ENCODE results near the gene PDE11A. TPM values are rescaled to one million over a fixed set of nuclear protein-coding genes. Genes with fewer than 3 reads are reported as not detected.

PDE11A gene
- total RNA-seq, 1 experiment from 2014 or later, result 0.43 TPM

DNA sequence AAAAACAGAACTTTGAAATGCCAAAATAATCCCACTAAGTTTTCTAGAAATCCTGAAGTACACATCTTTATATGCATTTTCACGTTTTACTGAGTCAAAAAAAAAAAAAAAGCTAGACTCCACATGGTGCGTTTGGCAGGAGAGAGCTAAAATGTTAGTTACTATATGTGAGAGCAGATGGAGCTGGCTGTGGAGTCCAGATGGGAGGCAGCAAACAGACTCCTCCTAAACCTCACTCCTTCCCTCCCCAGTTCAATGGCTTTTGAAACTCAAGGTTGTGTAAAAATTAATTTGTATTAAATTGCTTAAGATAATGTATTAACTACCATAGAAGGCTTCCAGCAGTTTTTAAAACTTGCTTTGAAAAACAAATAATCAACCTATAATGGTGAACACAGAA, 431.2 kb downstream of the PDE11A start:
- Histone ChIP-seq H3K4me1 (no peaks in the 10 kb centered on the region; the same call in 1 of the 2 replicates), H3K27me3 (no peaks in the 10 kb centered on the region), H3K9me3 (replicated peaks) (no peaks in the 10 kb centered on the region), H3K4me3 (no peak overlapping the region), H3K36me3 (no peaks in the 10 kb centered on the region), H3K27ac (no peak overlapping the region)
- DNase-seq, result no peak

DNA sequence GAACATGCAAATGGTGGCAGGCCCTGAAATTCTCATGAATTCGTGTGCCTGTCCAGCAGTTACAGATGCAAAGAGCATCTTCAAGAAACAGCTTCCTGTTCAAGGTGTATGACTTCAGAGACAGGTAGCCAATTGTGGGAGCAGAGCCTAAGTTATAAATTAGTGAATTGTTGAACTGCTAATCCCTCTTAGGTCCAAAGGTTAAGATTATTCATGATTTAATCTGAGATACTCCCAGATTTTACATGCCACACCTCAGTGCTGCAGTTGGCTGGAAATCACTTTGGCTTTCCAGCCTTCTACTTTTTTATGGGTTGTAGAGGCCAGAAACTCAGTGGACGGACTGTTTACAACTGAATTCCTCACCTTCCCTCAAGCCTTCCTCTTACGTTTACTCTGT, 432.2 kb downstream of the PDE11A start:
- Histone ChIP-seq H3K4me1 (no peaks in the 10 kb centered on the region; the same call in 1 of the 2 replicates), H3K27ac (no peak overlapping the region), H3K9me3 (replicated peaks) (no peaks in the 10 kb centered on the region), H3K4me3 (no peak overlapping the region), H3K36me3 (no peaks in the 10 kb centered on the region), H3K27me3 (no peaks in the 10 kb centered on the region)
- DNase-seq, result no peak

DNA sequence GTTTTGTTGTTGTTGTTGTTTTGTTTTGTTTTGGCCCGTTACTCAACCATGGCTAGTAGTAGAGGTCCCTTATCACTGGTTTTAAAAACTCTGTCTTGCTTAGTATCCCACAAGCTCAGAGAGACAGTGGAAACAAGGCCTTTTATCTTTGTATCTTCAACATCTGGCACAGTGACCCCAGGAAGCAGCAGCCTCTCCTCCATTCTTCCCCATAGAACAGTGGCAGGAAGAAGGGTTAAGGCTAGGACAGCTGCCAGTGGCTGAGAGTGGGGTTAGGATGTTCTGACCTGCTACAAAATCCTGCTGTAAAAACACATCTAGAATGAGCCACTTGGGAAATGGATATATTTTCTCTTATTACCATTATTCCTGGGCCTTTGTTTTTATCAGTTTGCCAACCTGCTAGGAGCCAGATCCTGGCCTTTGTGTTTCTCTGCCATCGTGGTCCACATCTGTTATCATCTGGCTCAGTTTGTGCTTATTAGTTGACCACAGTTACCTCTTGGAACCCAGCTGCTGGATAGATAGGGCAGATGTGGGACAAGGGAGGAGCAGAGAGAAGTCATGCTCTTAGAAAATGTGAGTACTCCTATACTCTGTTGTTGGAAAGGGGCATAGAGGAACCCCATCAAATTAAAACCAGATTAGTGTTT, 433.2 kb downstream of the PDE11A start:
- no peaks in the 10 kb centered on the region for H3K9me3 ChIP-seq (replicated peaks)
- no peaks in the 10 kb centered on the region for H3K27me3 ChIP-seq
- no peak overlapping the region for H3K27ac ChIP-seq
- no peak overlapping the region for H3K4me3 ChIP-seq
- H3K4me1 ChIP-seq, result no peaks in the 10 kb centered on the region; the same call in 1 of the 2 replicates
- H3K36me3 ChIP-seq, result no peaks in the 10 kb centered on the region
- peak in 1 of 2 experiments; percentile 12 for DNase-seq

DNA sequence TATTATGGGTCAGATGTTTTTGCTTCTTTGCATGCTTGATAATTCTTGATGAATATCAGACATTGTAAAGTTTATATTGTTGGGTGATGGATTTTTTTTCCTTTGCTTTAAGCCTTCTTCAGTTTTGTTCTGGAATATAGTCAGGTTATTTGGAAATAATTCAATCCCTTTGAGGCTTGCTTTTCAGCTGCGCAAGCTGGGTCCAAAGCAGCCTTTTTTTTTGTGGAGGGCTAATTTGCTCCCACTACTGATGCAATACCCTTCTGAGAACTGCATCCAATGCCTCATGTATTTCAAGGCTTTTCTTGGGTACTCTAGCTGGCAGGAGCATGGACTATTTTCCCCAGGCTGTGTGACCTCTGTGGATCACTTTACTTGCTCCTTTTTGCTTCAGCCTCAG, 434.1 kb downstream of the PDE11A start:
- Histone ChIP-seq H3K36me3 (no peaks in the 10 kb centered on the region), H3K9me3 (replicated peaks) (no peaks in the 10 kb centered on the region), H3K4me1 (peaks cover 2% of the 10 kb centered on the region; the same call in 1 of the 2 replicates), H3K27ac (no peak overlapping the region), H3K27me3 (no peaks in the 10 kb centered on the region), H3K4me3 (no peak overlapping the region)
- no peak for DNase-seq

DNA sequence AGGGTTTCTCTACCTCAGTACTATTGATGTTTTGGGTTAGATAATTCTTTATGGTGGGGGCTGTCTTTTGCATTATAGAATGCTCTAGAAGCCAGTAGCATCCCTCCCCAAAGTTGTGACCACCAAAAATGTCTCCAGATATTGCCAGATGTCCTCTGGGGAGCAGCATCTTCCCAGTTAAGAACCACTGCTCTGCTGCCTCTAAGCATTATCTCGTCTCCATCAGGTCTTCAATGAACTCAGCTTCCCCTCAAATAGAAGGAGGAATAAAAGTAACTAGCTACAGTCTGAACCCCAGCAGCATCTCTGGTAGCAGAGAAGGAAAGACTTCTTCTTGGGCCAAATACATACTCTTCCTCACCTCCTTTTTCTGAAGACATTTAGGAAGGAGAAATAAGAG, 435.9 kb downstream of the PDE11A start:
- H3K36me3 ChIP-seq, result no peaks in the 10 kb centered on the region
- peaks cover 12% of the 10 kb centered on the region for H3K4me1 ChIP-seq
- no peak for DNase-seq
- no peak overlapping the region for H3K27ac ChIP-seq
- H3K9me3 ChIP-seq (replicated peaks), result no peaks in the 10 kb centered on the region
- no peak overlapping the region for H3K4me3 ChIP-seq
- no peaks in the 10 kb centered on the region for H3K27me3 ChIP-seq

DNA sequence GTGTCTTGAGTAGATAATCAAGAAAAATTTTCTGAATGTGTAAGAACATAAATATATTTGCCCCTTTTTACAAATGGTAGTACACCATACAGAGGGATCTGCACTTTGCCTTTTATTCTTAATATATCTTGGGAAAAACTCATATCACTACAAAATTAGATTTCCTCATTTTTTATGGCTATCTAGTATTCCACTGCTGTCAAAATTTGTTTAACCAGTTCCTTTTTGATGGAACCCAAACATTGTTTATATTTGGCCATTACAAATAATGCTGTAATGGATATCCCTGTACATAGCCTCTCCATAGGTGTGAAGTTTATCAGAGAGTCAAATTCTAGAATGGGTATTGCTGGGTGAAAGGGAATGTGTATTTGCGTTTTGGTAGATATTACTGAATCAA, 436.9 kb downstream of the PDE11A start:
- Histone ChIP-seq H3K4me3 (no peak overlapping the region), H3K4me1 (peaks cover 12% of the 10 kb centered on the region), H3K9me3 (replicated peaks) (no peaks in the 10 kb centered on the region), H3K36me3 (no peaks in the 10 kb centered on the region), H3K27ac (no peak overlapping the region), H3K27me3 (no peaks in the 10 kb centered on the region)
- DNase-seq, result no peak

DNA sequence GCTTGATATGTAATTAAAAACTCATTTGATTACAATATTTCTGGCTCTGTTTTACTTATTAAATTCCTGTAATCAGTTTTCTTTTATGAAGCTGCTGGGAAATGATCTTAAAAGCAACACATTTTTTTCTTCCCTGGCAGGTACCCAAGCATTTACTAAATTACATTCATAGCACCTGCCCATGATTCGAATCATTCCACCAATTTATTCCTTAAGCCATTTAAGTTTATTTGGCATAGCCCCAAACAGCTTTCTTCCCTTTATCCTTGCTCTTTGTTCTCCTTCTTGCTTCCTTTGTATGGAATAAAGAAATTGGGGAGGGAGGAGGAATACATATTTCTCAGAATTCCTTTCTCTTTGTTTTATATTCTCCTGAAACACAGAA, 438.7 kb downstream of the PDE11A start:
- H3K9me3 ChIP-seq (replicated peaks), result no peaks in the 10 kb centered on the region
- H3K27me3 ChIP-seq, result no peaks in the 10 kb centered on the region
- no peaks in the 10 kb centered on the region for H3K36me3 ChIP-seq
- H3K27ac ChIP-seq, result peak overlapping the region; percentile 53; the same call in 1 of the 2 replicates
- DNase-seq, result no peak
- H3K4me1 ChIP-seq, result peaks cover 12% of the 10 kb centered on the region
- peak overlapping the region; percentile 57 for H3K4me3 ChIP-seq

DNA sequence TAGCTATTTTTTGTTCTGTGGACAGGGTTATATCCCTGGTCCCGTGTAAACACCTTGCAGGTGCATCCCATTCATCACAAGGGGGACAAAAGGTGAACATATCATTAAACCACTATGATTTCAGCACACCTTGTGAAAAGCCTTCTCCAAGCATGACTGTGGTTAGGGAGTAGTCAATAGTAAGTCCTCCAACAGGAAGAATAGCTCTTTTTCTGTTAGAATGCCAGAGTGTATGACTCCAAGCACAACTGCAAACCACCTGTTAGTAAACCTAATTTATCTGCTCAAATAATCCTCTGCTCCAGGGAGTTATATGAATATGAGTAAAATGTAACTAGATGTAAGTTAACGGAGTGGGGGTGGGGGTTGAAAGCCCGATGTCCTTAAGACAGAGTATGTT, 439.5 kb downstream of the PDE11A start:
- Histone ChIP-seq H3K27me3 (no peaks in the 10 kb centered on the region), H3K36me3 (no peaks in the 10 kb centered on the region), H3K4me1 (peaks cover 12% of the 10 kb centered on the region), H3K9me3 (replicated peaks) (no peaks in the 10 kb centered on the region), H3K27ac (no peak overlapping the region), H3K4me3 (no peak overlapping the region)
- DNase-seq, result peak; percentile 7 to 54

DNA sequence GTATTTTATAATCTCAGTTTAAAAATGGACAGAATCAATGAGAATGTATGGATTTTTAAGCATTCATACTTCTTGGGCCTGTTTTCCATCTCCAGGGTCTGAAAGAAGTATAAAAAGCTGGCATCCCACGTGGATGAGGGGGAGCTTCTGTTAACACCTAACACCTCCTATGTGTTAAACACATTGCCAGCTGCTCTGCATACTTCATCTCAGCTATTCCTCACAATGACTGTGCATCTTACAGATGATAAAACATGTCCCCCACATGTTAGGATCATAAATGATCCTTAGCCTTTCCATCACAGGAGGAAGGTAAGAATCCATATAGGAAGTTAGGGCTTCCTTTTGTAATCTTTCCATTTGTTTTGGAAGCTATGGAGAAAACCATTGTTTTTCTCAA, 440.9 kb downstream of the PDE11A start:
- no peaks in the 10 kb centered on the region for H3K27me3 ChIP-seq
- no peaks in the 10 kb centered on the region for H3K9me3 ChIP-seq (replicated peaks)
- H3K4me1 ChIP-seq, result peaks cover 12% of the 10 kb centered on the region
- H3K27ac ChIP-seq, result no peak overlapping the region
- no peaks in the 10 kb centered on the region for H3K36me3 ChIP-seq
- DNase-seq, result no peak
- no peak overlapping the region for H3K4me3 ChIP-seq

DNA sequence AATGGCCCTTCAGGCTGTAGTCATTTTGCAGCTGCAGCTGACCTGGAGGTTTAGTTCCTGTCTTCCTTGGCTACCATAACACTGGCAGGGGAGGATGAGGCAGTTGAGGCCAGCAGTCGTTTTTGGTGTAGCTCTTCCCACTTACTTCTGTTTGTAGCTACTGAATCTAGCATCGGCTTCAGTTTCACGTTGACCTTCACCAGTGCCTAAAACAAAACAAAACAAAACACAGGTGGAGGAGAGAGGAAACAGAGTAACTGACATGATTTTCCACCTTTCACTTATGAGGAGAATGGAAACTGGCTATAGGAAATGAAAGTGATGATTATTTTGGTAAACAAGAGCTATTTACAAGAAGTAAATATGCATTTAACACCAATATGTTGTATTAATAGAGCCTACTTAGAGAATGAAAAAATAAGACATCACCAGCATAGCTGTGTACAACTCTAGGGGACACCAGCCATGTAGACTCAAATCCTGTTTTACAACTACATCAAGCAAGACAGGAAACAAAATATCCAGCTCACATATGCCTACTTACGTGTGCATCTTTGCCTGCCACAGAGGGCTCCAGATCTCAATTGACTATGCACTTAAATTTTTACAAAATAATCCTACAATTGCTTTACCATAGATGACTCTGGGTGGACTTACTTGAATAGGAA, 443.1 kb downstream of the PDE11A start:
- H3K4me1 ChIP-seq, result peaks cover 20% of the 10 kb centered on the region
- H3K4me3 ChIP-seq, result no peak overlapping the region
- no peaks in the 10 kb centered on the region for H3K9me3 ChIP-seq (replicated peaks)
- DNase-seq, result no peak
- no peak overlapping the region for H3K27ac ChIP-seq
- no peaks in the 10 kb centered on the region for H3K36me3 ChIP-seq
- H3K27me3 ChIP-seq, result no peaks in the 10 kb centered on the region

DNA sequence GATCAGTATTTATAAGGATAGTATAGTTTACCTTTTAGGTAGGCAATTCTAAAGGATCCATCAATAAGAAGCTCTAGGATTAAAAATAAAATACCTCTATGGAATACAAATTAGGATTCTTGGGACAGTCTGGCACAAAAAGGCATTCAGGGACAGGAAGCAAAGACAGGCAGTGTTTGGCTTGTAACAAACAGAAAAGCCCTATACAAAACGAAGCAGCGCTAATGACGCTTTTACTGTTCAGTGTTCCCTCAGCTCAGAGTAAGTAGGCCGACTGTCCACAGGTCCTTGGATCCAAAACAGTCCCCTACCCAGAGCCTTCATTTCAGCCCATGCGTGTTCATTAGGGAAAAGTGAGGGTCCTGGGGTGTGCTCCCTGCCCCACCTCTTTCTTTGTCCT, 443.7 kb downstream of the PDE11A start:
- no peaks in the 10 kb centered on the region for H3K9me3 ChIP-seq (replicated peaks)
- no peaks in the 10 kb centered on the region for H3K27me3 ChIP-seq
- no peak overlapping the region for H3K4me3 ChIP-seq
- DNase-seq, result no peak
- H3K4me1 ChIP-seq, result peaks cover 20% of the 10 kb centered on the region
- no peaks in the 10 kb centered on the region for H3K36me3 ChIP-seq
- no peak overlapping the region for H3K27ac ChIP-seq

DNA sequence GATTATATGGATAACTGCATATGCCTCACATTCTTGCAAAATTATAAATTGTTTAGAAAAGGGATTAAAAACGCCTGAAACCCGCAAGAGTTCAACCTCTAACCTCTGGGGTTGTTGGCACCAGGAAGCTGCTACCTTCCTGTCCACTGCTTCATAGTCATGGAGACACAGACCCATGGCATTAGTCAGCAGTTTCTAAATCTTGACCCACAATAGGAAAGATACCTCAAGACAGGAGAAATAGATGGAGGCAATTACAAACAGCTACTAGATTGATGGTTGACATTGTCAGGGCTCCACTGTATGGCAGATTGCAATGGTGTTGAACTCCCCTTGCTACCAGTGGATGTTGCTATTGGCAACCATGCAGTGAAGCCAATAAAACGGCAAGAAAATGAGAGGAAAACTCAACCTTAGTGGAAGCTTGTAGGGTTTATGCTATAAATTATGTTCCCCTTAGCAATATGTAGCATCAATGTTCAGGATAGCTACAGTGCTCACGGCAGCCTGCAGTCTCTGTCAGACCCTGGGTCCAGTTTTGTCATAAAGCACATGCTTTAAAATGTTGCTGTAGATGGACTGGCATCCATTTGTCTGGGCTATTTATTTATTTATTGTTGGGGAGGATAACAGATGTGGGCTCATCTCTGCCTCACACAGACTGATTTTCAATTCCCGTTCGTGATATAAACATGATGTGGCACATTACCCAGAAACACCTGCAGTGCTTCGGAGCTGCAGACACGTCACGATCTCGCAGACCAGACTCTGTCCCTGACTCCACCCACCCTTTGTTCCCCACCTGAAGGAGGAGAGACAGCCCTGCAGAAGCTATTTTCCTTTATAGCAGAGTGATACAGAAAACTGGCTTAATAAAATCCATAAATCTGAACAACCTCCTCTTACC, 446.6 kb downstream of the PDE11A start:
- H3K36me3 ChIP-seq, result no peaks in the 10 kb centered on the region
- DNase-seq, result no peak
- 0 out of 2 replicates have a peak, but pooled peaks cover 8% of the 10 kb centered on the region for H3K4me1 ChIP-seq
- no peak overlapping the region for H3K27ac ChIP-seq
- no peaks in the 10 kb centered on the region for H3K9me3 ChIP-seq (replicated peaks)
- H3K27me3 ChIP-seq, result no peaks in the 10 kb centered on the region
- no peak overlapping the region for H3K4me3 ChIP-seq

DNA sequence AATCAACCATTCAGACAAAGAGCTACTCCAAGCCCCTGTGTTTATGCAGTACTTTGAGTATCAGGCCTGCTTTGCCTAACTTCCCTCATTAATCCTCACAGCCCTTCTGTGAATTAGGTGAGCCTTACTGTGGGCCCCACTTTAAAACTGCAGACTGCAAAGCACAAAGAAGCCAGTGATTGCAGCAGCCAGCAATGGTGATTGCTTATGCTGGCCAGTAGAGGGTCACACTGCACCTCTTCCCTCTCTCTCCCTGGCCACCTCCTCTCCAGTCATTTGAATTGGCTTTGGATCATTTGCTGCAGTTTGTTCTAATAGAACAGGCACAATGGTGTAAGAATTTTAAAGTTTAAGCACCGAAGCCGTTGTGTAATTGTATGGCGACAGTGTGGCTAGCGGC, 450.1 kb downstream of the PDE11A start:
- H3K9me3 ChIP-seq (replicated peaks), result no peaks in the 10 kb centered on the region
- H3K27me3 ChIP-seq, result no peaks in the 10 kb centered on the region
- H3K4me3 ChIP-seq, result peak overlapping the region; percentile 40
- no peaks in the 10 kb centered on the region for H3K36me3 ChIP-seq
- DNase-seq, result peak; percentile 73 to 80
- H3K4me1 ChIP-seq, result 0 out of 2 replicates have a peak, but pooled peaks cover 8% of the 10 kb centered on the region
- H3K27ac ChIP-seq, result peak overlapping the region; percentile 75

DNA sequence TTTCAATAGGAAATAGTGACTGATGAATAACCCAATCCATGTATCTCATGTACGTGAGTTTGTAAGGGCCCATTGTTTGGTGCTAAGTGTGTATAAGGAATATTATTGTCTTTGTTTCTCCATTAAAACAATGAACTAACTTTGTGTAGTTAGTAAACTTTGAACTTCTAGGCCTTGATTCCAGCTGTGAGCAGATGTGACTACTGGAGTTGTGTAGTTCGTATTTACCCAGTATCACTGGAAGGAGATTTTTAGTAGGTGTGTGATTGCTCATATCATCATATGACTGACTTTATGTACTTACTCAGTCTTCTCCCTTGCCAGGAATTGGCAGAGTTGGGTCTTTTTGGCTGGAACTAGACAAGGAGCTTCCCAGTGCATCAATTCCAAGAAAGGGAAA, 452.6 kb downstream of the PDE11A start:
- H3K27ac ChIP-seq, result no peak overlapping the region
- H3K4me1 ChIP-seq, result no peaks in the 10 kb centered on the region
- no peak overlapping the region for H3K4me3 ChIP-seq
- no peaks in the 10 kb centered on the region for H3K36me3 ChIP-seq
- no peak for DNase-seq
- no peaks in the 10 kb centered on the region for H3K27me3 ChIP-seq
- H3K9me3 ChIP-seq (replicated peaks), result 0 out of 2 replicates have a peak, but pooled peaks cover 3% of the 10 kb centered on the region

DNA sequence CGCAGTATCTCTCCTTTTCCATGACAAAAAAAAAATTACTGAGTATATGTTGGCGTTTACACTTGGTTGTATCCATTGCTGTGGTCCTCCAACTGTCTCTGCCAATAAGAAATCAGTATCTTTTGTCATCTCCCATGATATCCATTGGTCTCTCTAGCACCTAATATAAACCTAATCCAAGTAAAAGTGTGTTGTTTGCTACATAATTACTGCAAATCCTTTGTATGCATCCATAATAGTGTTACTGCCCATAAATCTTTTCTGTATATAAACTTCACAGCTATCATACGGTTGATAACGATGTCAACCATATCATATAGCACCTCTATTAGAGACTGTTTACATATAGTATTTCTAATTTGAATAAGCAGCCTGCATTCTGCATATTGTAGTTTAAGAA, 453.1 kb downstream of the PDE11A start:
- Histone ChIP-seq H3K36me3 (no peaks in the 10 kb centered on the region), H3K27ac (peak overlapping the region; percentile 96; the same call in 1 of the 2 replicates), H3K9me3 (replicated peaks) (0 out of 2 replicates have a peak, but pooled peaks cover 3% of the 10 kb centered on the region), H3K27me3 (no peaks in the 10 kb centered on the region), H3K4me1 (no peaks in the 10 kb centered on the region), H3K4me3 (peak overlapping the region; percentile 87)
- no peak for DNase-seq
